SW480 (cell line): ENCODE results near the gene SMG6.

Source experiments
- DNase-seq: peaks from one replicate; pipeline ENCODE4 v3.0.0-alpha.2; 2016; ENCODE audit warnings: low spot score

Gene SMG6

DNA sequence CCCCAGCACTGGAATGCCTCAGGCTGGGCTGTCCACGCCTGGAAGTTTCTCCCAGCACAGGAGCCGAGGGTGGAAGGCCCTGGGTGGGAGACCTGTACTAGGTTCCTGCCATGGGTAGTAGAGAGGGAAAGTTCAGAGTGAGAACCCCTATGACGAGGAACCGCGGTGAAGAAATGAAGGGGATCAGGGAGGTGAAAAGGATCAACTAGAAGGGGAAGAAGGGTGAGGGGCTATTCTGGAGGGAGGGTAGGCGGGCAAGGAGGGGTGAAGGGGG is 243.3 kb downstream of the SMG6 start:
- DNase-seq, result no peak

DNA sequence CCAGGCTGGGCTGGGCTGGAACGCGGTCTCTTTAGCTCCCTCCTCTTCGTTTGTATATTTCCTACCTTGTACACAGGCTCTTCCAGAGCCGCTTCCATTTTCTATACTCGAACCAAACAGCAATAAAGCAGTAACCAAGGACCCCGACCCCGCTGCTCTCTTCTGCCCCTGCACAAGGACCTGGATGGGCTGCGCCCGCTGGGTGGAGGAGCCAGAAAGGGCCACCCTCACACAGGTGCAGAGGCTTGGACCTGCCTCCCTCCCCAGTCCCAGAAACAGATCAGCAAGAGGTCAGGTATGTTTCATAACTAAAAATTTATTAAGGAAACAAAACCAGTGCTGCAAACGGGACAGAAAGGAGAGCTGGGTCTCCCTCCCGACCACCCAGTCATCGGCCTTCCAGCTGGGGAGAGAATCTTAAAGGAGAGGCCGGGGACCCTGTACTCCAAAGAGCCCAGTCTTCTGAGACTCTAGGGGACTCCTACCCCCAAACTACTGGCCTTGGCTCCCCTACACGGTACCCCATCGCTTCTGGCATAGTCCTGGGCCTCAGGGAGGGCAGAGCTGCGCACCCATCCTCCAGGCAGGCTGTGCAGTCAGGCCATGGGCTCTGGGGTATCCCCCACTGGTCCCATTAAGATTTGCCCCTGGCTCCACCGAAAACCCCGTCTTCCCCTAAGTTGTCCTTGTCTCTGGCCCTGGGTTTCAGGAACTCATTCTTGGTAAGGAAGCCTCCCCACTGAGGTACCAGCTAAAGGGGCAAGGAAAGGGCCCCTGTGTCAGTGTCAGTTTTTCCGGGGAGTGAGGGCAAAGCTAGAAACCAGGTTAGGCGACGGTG is 243.8 kb downstream of the SMG6 start:
- no peak for DNase-seq

DNA sequence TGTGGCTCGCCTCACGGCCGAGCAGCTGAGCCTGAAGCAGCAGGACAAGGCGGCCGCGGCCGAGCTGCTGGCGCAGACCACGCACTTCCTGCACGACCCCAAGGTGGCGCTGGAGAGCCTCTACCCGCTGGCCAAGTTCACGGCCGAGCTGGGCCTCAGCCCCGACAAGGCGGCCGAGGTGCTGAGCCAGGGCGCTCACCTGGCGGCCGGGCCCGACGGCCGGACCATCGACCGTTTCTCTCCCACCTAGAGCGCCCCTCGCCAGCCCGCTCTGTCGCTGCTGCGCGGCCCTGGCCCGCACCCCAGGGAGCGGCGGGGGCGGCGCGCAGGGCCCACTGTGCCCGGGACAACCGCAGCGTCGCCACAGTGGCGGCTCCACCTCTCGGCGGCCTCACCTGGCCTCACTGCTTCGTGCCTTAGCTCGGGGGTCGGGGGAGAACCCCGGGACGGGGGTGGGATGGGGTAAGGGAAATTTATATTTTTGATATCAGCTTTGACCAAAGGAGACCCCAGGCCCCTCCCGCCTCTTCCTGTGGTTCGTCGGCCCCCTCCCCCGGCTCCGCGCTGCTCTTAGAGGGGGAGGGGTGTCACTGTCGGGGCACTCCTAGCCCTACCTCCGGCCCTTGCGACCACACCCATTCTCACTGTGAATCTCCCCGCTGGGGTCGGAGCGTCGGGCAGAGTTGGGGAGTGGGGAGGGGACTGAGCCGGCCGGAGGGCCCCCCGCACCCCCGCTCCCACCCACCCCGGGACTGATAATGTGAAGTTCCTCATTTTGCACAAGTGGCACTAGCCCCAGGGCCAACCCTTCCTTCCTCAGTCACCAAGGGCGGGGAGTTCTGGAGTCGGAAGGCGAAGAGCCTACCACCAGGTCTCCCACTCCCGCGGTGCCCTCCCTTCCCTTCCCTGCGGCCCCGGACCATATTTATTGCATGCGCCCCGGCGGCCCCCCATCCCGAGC is 244.7 kb downstream of the SMG6 start:
- no peak for DNase-seq

DNA sequence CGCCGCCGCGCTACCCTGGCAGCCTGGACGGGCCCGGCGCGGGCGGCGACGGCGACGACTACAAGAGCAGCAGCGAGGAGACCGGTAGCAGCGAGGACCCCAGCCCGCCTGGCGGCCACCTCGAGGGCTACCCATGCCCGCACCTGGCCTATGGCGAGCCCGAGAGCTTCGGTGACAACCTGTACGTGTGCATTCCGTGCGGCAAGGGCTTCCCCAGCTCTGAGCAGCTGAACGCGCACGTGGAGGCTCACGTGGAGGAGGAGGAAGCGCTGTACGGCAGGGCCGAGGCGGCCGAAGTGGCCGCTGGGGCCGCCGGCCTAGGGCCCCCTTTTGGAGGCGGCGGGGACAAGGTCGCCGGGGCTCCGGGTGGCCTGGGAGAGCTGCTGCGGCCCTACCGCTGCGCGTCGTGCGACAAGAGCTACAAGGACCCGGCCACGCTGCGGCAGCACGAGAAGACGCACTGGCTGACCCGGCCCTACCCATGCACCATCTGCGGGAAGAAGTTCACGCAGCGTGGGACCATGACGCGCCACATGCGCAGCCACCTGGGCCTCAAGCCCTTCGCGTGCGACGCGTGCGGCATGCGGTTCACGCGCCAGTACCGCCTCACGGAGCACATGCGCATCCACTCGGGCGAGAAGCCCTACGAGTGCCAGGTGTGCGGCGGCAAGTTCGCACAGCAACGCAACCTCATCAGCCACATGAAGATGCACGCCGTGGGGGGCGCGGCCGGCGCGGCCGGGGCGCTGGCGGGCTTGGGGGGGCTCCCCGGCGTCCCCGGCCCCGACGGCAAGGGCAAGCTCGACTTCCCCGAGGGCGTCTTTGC is 245.6 kb downstream of the SMG6 start:
- DNase-seq, result no peak

DNA sequence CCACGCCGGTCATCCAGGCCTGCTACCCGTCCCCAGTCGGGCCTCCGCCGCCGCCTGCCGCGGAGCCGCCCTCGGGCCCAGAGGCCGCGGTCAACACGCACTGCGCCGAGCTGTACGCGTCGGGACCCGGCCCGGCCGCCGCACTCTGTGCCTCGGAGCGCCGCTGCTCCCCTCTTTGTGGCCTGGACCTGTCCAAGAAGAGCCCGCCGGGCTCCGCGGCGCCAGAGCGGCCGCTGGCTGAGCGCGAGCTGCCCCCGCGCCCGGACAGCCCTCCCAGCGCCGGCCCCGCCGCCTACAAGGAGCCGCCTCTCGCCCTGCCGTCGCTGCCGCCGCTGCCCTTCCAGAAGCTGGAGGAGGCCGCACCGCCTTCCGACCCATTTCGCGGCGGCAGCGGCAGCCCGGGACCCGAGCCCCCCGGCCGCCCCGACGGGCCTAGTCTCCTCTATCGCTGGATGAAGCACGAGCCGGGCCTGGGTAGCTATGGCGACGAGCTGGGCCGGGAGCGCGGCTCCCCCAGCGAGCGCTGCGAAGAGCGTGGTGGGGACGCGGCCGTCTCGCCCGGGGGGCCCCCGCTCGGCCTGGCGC is 246.3 kb downstream of the SMG6 start:
- no peak for DNase-seq

DNA sequence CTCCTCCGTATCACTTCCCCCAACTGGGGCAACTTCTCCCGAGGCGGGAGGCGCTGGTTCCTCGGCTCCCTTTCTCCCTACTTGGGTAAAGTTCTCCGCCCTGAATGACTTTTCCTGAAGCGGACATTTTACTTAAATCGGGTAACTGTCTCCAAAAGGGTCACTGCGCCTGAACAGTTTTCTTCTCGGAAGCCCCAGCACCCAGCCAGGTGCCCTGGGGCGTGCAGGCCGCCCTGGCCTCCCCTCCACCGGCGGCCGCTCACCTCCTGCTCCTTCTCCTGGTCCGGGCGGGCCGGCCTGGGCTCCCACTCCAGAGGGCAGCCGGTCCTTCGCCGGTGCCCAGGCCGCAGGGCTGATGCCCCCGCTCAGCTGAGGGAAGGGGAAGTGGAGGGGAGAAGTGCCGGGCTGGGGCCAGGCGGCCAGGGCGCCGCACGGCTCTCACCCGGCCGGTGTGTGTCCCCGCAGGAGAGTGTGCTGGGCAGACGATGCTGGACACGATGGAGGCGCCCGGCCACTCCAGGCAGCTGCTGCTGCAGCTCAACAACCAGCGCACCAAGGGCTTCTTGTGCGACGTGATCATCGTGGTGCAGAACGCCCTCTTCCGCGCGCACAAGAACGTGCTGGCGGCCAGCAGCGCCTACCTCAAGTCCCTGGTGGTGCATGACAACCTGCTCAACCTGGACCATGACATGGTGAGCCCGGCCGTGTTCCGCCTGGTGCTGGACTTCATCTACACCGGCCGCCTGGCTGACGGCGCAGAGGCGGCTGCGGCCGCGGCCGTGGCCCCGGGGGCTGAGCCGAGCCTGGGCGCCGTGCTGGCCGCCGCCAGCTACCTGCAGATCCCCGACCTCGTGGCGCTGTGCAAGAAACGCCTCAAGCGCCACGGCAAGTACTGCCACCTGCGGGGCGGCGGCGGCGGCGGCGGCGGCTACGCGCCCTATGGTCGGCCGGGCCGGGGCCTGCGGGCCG is 247.1 kb downstream of the SMG6 start:
- no peak for DNase-seq

DNA sequence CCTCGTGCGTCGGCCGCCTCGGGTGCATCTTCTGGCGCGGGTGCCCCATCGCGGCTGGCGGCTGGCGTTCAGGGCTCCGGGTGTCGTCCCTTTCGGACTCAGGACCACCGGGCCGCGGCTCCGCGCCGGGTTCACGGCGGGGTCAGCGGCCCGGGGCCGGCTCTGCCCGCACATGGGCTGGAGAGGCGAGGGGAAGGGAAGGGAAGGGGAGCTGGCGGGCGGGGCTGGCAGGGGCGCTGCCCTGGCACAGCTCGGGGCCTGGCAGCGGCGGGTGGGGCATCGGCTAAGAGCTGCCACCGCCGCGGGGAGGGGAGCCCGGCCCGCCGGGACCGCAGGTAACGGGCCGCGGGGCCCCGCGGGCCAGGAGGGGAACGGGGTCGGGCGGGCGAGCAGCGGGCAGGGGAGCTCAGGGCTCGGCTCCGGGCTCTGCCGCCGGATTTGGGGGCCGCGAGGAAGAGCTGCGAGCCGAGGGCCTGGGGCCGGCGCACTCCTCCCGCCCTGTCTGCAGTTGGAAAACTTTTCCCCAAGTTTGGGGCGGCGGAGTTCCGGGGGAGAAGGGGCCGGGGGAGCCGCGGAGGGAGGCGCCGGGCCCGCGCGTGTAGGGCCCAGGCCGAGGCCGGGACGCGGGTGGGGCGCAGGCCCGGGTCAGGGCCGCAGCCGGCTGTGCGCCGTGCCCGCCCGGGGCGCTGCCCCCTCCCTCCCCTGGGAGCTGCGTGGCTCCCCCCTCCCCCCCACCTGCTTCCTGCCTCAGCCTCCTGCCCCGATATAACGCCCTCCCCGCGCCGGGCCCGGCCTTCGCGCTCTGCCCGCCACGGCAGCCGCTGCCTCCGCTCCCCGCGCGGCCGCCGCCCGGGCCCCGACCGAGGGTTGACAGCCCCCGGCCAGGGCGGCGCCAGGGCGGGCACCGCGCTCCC is 248.0 kb downstream of the SMG6 start:
- DNase-seq, result no peak

DNA sequence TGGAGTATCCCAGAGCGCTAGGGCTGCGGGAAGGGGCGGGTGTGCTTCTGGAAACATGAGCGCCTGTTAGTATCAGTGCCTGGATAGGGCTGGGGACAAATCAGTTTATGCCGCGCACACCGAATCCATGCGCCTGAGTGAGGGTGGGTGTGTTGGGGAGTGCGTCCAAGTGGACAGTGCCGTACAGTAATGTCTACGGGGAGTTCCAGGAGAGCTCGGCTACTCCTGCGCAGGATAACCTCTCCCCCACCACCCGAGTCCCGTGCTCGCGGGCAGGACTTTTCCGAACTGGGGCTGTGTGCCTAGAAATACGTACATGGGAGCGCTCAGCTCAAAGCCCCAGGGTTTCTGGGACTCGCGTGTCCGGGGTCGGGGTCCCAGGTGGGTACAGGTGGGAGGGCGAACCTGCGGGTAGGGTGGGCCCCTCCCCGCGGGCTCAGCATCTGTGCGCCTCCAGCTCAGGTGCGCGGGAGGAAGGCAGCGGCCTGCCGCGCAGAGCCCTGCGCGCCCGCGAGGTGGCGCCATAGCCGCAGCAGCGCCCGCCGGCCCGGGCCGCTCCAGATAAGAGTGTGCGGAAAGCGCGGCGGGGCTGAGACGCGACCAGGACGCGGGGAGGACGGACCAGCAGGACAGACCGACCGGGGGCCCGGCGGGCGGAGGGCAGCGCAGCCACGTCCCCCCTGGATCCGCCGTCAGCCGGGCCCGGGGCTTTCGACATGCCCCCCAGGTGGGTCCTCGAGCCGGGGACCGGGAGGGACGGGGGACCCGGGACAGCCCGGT is 248.9 kb downstream of the SMG6 start, which contains the start of gene HIC1:
Gene HIC1 (plus strand): TSS at position 592 of the 780 bp plus-strand sequence. CDS start 1,588 bp downstream, outside the sequence.
- peak; percentile 84 for DNase-seq

DNA sequence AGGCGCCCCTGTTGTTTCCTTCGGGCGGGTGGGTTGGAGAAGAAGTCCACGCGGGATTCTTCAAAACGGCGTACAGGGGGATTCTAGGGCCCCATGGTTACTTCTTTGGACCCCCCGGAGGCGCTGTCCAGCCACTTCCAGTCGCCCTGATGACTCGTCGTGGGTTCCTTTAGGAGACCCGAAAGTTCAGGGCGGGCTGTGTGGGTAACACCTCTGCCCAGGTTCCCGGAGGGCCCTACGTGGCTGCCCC is 249.4 kb downstream of the SMG6 start:
- no peak for DNase-seq

DNA sequence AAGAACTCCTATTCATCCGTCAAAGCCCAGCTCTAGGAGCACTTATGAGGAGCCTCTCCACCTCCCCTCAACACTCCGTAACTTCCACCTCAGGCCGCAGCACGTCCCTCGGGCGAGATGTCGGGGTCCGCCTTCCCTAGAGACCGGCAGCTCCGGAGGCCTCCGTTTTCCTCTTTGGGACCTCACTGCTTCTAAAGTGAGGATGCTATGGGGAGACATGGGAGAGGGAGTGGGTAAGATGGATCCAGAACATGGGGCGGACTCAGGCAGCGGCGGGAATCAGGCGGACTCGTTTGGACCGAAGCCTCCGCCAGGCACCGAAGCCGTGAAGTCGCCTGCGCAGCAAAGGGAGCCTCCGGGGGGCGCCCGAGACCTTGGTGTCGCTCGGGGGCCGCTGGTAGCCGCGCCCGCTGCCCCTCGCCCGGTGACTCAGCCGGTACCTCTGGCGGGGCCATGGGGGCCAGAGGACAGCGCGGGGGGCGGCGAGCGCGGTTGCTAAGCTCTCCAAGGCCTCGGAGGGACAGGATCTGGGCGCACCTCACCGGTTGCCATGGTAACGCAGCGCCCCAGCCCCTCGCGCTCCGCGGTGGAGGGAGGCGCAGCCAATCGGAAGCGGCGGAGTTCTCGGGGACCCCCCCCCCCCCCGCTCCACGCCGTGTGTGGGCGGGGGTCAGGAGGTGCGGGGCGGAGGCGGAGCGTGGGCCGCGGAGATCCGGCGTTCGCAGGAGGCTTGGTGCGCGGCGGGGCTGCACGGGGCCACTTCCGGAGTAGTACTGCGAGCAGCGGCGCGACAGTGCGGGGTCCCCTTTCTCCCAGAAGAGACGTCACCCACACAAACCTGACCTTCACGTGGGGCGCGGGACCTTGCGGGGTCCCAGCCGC is 250.0 kb downstream of the SMG6 start:
- peak; percentile 62 for DNase-seq

DNA sequence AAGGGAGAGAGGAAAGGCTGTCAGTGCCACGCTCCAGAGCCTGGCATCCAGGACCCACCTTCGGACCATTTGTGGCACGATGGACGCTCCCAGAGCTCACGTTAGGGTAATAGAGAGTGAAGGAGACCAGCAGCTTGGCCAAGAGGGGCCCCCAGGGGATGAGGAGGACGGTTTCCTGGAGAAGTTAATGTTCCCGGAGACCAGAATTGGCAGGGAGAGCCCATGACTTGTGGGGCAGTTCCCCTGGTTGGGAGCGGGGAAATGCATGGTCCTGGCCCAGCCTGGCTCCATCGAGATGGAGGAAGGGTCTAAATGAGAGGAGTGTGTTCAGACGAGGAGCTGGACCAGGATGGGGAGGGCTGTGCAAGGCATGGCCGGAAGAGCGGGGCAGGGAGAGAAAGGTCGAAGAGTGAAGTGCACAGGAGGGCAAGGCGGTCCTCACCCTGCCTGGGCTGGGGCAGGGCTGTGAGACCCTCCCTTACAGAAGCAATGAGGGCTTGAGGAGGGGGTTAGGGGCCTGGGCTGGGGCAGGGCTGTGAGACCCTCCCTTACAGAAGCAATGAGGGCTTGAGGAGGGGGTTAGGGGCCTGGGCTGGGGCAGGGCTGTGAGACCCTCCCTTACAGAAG is 251.5 kb downstream of the SMG6 start:
- no peak for DNase-seq

DNA sequence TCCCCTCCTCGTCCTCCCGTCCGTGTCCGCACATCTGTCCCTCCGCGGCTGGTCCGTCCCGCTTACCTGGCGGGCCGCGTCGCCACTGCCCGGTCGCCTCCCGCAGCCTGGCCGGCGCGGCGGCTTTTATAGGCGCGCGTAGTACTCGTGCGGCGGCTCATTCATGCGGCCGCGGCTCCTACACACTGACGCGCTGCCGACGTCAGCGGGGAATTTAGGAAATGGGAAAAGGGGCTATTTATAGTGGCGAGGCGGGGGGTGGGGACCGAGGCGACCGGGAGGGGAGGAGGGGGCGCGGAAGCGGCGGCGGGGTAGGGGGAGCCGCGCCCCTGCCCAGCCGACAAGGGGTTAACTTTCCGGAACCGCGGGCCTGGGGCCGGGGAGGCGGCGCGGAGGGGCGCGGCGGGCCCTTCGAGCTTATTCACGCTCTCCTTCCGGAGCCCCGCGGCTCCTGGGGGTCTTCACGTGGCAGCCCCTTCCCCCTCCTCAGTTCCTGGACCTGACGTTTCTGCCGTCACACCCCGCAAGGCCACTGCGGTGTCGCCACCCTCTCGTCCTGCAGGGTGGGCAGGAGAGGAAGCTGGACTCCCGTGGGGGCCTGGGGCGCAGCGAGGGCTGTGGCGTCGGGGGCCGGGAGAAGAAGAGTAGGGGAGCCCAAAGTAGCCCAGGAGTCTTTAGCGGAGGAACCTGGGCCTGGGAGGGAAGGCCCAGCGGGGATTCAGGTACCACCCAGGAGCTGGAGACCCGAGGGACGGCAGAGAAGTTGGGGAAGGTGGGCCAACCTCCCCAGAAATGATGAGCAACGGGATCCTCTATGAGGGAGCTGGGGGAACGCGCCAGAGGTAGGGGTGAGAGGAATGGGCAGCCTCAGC is 252.3 kb downstream of the SMG6 start:
- peak; percentile 29 for DNase-seq

DNA sequence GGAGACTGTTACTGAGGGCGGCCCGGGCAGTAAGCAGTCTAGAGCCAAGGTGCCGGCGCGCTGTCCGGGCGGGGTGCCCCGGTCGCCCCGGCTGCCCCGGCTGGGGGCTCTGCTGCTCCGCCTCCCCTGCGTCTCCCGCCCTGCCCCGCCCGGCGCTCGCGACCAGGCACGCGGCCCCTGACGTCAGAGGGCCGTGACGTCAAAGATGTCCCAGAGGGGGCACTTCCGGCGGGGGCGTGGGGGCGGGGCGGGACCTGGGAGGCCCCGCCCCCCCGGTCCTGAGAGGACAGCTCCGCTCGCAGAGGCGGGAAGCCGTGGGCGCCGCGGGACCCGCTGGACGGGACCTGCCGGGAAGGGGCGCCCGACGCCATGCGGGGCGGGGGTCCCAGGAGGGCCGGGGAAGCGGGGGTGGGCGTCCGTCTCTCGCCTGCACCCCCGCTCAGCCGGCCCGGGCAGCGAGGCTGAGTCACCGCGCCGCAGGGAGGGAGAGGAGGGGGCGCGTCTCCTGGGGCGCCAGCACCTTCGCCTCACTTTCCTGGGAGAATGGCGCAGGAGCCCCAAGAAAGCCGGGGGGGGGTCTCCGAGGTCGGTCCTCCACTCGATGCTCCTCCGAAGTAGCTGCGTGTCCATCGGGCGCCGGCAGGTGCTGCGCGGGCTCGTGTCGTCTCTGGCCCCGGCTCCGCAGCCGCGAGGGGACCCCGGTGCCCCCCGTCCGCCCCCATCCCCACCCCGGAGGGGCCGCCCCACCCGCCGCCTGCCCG is 253.1 kb downstream of the SMG6 start:
- DNase-seq, result peak; percentile 68

DNA sequence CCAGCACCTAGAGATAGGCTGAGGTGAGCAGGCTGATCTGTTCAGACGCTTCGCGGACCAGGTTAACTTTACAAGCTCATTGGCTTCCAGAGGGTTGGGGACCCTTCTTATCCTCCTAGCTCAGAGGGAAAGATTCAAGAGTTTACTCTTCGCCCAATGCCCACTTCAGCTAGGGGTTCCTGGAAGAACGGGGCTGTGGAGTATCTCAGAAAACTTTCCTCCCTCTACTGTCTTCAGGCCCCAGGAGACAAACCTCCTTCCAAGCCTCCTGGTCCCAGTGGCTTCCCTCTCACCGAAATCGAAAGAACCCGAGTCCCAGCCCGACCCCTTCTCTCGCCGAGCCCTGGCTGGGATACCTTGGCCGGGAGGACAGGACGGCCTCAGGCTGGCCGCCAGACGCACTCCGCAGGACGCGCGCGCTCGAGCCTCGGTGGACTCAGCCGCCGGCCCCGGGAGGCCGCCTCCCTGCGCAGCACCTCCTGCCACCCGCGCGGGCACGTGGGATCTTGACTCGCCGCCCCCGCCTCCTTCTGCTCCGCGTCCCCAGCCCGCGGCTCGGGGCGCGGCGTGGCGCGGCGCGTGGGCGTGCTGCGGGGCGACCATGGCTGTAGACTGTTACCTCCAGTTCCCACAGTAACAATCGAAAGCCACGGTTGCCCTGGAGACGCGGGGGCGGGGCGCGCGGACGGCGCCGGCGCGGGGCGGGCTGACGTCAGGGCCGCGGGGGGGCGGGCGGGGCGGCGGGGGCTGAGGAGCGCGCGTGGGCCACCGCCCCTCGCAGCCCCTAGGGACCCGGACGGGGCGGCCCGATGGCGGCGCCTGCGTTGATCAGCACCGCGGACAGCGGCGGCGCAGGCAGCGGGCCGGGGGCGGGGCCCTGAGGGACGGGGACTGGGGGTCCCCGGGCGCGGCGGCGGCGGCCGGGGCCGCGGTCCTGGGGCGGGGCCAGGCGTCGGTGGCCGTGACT is 254.0 kb downstream of the SMG6 start:
- peak; percentile 77 for DNase-seq

DNA sequence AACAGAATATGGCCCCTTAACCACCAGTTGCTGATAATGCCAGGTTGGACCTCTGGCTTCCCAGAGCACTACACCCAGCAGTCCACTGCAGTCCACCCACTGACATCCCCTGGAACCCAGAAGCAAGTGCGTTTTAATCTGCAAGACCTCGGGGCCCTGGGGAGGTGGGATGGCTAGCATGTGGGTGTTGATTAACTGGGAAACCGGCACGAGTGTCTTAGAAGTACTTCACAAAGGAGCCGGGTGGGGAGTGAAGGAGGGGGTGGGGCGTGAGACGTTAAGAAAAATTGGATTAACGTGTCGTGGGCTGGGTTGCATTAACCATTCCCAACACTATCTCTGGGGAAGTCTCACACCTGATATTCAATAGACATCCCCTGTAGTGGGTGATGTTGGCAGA is 254.8 kb downstream of the SMG6 start:
- no peak for DNase-seq
